ENCODE measurements around the gene ENOX1.

The ENOX1 gene

DNA sequence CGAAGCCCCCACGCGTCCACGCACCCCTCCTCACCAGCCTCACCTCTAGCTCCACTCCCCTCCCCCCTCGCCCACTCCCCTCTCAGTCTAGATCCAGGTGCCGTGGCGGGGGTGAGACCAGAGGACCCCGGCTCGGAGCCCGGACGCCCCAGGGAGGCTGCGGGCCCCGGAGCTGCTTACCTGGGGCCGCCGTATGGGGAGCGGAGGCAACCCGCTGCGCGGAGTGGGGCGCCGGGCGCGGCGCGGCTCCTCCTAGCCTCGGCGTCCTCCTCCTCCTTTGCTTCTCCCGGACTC lies 353 bp downstream of the ENOX1 start:
- H3K4me3 ChIP-seq (ENCODE audit: low read depth, low read length) = peak overlapping the region; percentile 73
- TF ChIP-seq, protein P1, sequence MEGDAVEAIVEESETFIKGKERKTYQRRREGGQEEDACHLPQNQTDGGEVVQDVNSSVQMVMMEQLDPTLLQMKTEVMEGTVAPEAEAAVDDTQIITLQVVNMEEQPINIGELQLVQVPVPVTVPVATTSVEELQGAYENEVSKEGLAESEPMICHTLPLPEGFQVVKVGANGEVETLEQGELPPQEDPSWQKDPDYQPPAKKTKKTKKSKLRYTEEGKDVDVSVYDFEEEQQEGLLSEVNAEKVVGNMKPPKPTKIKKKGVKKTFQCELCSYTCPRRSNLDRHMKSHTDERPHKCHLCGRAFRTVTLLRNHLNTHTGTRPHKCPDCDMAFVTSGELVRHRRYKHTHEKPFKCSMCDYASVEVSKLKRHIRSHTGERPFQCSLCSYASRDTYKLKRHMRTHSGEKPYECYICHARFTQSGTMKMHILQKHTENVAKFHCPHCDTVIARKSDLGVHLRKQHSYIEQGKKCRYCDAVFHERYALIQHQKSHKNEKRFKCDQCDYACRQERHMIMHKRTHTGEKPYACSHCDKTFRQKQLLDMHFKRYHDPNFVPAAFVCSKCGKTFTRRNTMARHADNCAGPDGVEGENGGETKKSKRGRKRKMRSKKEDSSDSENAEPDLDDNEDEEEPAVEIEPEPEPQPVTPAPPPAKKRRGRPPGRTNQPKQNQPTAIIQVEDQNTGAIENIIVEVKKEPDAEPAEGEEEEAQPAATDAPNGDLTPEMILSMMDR (IDR thresholded peaks at IDR 0.05; ENCODE audit: insufficient read depth, low read depth, low read length, missing control alignments) = no peak

GRCh38 chr13:43785650-43786471 lies 911 bp downstream of the ENOX1 start:
- DNase-seq (ENCODE audit: low read depth) = peak; percentile 30
- TF ChIP-seq, protein P1 (IDR thresholded peaks at IDR 0.05; ENCODE audit: insufficient read depth, low read depth, low read length, missing control alignments) = no peak
- H3K4me3 ChIP-seq (ENCODE audit: low read depth, low read length) = peak overlapping the region; percentile 73

More for the DNA sequence above, 353 bp downstream of the ENOX1 start:
- no peak for DNase-seq (ENCODE audit: low read depth)

- no peak overlapping the region for H3K4me3 ChIP-seq (ENCODE audit: low read depth, low read length)
- DNase-seq (ENCODE audit: low read depth) = no peak
- TF ChIP-seq, protein P1 (IDR thresholded peaks at IDR 0.05; ENCODE audit: insufficient read depth, low read depth, low read length, missing control alignments) = no peak
Observed at GRCh38 chr13:43785261-43785649, 1.5 kb downstream of the ENOX1 start.

DNA sequence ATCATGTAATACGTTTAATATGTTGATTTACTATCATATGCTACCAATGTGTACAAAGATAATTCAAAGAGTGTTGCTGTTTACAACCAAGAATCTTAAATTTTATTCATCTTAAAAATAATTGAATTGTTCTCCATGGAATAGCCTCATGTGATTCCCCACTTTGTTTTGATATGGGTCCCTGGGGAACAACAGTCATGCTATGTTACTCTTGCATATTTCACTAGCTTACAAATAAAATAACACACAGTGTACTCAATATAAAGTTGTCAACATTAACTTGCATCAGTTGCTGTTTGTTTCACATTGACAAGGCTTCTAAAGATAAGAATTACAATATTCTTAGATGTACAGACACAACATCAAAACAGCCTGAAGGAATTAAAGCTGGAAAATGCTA lies 2.3 kb downstream of the ENOX1 start:
- DNase-seq (ENCODE audit: low read depth) = no peak
- TF ChIP-seq, protein P1 (IDR thresholded peaks at IDR 0.05; ENCODE audit: insufficient read depth, low read depth, low read length, missing control alignments) = no peak
- H3K4me3 ChIP-seq (ENCODE audit: low read depth, low read length) = no peak overlapping the region

DNA sequence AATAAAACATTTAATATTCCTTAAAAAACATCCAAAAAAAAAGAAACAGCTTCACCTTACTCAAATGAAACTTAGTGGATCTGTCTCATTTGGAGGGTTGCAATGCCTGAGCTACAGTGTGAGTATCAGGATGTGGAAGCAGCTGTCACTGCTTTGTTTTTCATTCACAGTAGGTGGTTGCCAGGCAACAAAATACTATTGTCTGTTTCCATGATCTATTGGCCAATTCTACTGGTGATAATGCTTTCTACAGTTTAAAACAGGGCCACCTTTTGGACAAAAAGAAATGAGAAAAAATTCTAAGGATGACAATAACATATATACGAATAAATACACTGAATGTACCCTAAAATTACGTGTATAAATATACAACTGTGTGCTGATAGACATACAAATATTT lies 3.0 kb downstream of the ENOX1 start:
- H3K4me3 ChIP-seq (ENCODE audit: low read depth, low read length) = no peak overlapping the region
- TF ChIP-seq, protein P1 (IDR thresholded peaks at IDR 0.05; ENCODE audit: insufficient read depth, low read depth, low read length, missing control alignments) = no peak
- peak; percentile 38 for DNase-seq (ENCODE audit: low read depth)

DNA sequence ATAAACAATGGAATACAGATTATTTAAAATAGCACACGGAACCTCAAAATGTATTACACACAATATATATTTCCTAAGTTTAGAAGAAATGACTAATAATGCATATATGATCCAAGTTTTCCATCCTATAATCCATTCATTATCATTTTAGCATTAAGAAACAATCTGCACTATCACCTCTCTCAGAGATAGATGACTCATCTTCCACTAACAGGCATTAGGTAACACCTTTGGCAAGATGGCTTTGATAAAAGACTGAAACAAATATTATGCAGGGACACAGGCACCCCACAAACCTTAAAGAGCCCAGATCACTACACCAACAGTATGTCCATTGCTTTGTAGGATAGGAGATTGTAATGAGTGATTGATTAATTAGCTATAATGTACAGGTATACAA lies 4.1 kb downstream of the ENOX1 start:
- TF ChIP-seq, protein P1 (IDR thresholded peaks at IDR 0.05; ENCODE audit: insufficient read depth, low read depth, low read length, missing control alignments) = no peak
- H3K4me3 ChIP-seq (ENCODE audit: low read depth, low read length) = no peak overlapping the region
- no peak for DNase-seq (ENCODE audit: low read depth)

DNA sequence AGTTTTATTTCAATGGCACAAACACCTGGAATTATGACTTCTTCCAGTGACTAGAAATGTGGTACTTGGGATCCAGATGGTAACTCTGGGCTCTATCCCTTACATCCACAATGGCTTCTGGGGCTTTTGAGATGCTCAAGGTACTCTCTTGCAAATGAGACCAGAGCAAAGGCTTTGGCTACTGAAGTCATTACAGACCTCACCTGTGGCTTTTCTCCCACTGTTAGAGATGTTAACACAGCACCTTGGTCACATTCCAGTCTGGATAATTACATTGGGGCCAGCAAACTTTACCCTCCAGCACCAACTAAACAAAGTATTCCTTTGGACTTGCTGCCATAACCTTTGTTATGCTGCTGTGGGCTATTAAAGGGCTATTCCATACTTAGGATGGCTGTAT lies 6.1 kb downstream of the ENOX1 start:
- no peak overlapping the region for H3K4me3 ChIP-seq (ENCODE audit: low read depth, low read length)
- DNase-seq (ENCODE audit: low read depth) = no peak
- TF ChIP-seq, protein P1 (IDR thresholded peaks at IDR 0.05; ENCODE audit: insufficient read depth, low read depth, low read length, missing control alignments) = no peak
